ENCODE data around the gene IL15. TPM values are rescaled to one million over a fixed set of nuclear protein-coding genes. Genes with fewer than 3 reads are reported as not detected.

IL15 gene
- total and polyA plus RNA-seq, 2 of the 4 experiments (the other 2 are of a cell fraction) = 5.0 to 5.2 TPM

DNA sequence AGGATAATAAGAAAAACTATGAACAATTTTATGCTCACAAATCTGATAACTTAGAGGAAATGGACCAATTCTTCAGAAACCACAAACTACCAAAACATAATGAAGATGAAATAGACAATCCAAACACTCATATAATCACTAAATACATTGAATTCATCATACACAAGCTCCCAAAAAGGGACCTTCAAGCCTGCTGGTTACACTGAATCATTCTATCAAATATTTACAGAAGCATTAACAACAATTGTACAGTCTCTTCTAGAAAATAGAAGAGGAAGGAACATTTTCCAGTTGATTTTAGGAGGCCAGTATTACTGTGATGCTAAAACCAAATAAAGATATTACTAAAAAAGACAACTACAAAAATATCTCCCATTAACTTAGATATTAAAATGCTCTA is 88.3 kb downstream of the IL15 start:
- dilution Hi-C loops (cut with HindIII; ENCODE audit: low sequenced_read_pairs, unreplicated experiment) (no loop called here), in situ Hi-C loops (cut with MboI; ENCODE audit: low sequenced_read_pairs) (no loop called here), intact Hi-C loops (cut with micrococcal nuclease) (no loop called here)
- Histone ChIP-seq H4K5ac (ENCODE audit: low read depth, low read length) (no peak overlapping the region), H4K20me1 (ENCODE audit: insufficient read depth, low read length) (no peaks in the 10 kb centered on the region), H3K14ac (replicated peaks; ENCODE audit: low read depth, low read length) (no peak overlapping the region), H3K4me2 (ENCODE audit: low read depth, low read length) (no peak overlapping the region), H3K9ac (ENCODE audit: low read depth, low read length) (no peak overlapping the region), H2BK120ac (ENCODE audit: low read depth, low read length) (no peak overlapping the region), H3K23ac (ENCODE audit: low read depth, low read length) (no peak overlapping the region), H3K27ac (ENCODE audit: insufficient read depth, low read length) (no peak overlapping the region), H2BK15ac (ENCODE audit: low read depth, low read length) (no peak overlapping the region), H4K91ac (ENCODE audit: insufficient read depth, low read depth, low read length) (no peak overlapping the region), H3K56ac (ENCODE audit: extremely low read depth, insufficient read depth, low read length) (no peak overlapping the region), H3K4ac (ENCODE audit: low read depth, low read length) (no peak overlapping the region), H2AK5ac (ENCODE audit: low read depth, low read length) (no peak overlapping the region), H3K18ac (ENCODE audit: low read depth, low read length) (no peak overlapping the region), H3K4me1 (ENCODE audit: control insufficient read depth, insufficient read depth, low read length) (no peaks in the 10 kb centered on the region), H3K4me3 (ENCODE audit: insufficient read depth, low read depth, low read length) (no peak overlapping the region), H3K9me1 (ENCODE audit: insufficient read depth, low read length) (no peaks in the 10 kb centered on the region), H2AFZ (replicated peaks; ENCODE audit: low read length, poor library complexity) (no peak overlapping the region), H2AK9ac (replicated peaks; ENCODE audit: low read depth, low read length, poor library complexity) (no peak overlapping the region), H3K9me3 (ENCODE audit: control insufficient read depth, insufficient read depth, low read length) (no peaks in the 10 kb centered on the region), H3K79me1 (ENCODE audit: low read depth in 1 of 2, low read length in 2 of 2) (no peaks in the 10 kb centered on the region), H4K8ac (ENCODE audit: low read depth in 2 of 2, low read length in 2 of 2) (no peak overlapping the region), H3K36me3 (ENCODE audit: control insufficient read depth, insufficient read depth, low read length) (no peaks in the 10 kb centered on the region), H2BK5ac (ENCODE audit: low read depth, low read length, poor library complexity, severe bottlenecking) (no peak overlapping the region), H2BK20ac (ENCODE audit: low read depth, low read length) (no peak overlapping the region), H3K27me3 (ENCODE audit: control insufficient read depth, insufficient read depth, low read length) (no peaks in the 10 kb centered on the region)
- POLR2A ChIA-PET (ENCODE audit: unreplicated experiment) = no interaction called here
- peak; percentile 49 for ATAC-seq (ENCODE audit: low read depth)
- DNase-seq = peak; percentile 26
- no TSS peak for BruUV-seq (replicated peaks)
- CTCF ChIA-PET = no interaction called here
- no peak for TF ChIP-seq POLR2A (IDR thresholded peaks at IDR 0.05; ENCODE audit: low read depth, low read length)
- TF ChIP-seq, protein P1, sequence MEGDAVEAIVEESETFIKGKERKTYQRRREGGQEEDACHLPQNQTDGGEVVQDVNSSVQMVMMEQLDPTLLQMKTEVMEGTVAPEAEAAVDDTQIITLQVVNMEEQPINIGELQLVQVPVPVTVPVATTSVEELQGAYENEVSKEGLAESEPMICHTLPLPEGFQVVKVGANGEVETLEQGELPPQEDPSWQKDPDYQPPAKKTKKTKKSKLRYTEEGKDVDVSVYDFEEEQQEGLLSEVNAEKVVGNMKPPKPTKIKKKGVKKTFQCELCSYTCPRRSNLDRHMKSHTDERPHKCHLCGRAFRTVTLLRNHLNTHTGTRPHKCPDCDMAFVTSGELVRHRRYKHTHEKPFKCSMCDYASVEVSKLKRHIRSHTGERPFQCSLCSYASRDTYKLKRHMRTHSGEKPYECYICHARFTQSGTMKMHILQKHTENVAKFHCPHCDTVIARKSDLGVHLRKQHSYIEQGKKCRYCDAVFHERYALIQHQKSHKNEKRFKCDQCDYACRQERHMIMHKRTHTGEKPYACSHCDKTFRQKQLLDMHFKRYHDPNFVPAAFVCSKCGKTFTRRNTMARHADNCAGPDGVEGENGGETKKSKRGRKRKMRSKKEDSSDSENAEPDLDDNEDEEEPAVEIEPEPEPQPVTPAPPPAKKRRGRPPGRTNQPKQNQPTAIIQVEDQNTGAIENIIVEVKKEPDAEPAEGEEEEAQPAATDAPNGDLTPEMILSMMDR (conservative IDR thresholded peaks at IDR 0.05; ENCODE audit: low read depth, low read length) = no peak
- no peak for TF ChIP-seq MXI1 (IDR thresholded peaks at IDR 0.05; ENCODE audit: borderline replicate concordance, low read depth, low read length)

All from IMR-90 (cell line).